Measurements from ENCODE around the gene HSD11B1L. TPM values are rescaled to one million over a fixed set of nuclear protein-coding genes. Genes with fewer than 3 reads are reported as not detected.

Gene HSD11B1L
- total and polyA plus RNA-seq, 2 donors (not counting 3 experiments of a cell fraction or from before 2014, with no cell fraction given) = 4.4 to 9.1 TPM

- no peaks in the 10 kb centered on the region for H3K9me1 ChIP-seq (replicated peaks; ENCODE audit: control insufficient read depth, extremely low read depth, insufficient read depth, low read length)
- FAIRE-seq (no peak), DNase-seq (ENCODE audit: low read depth, low spot score) (no peak)
- peaks cover 48% of the 10 kb centered on the region for H3K79me2 ChIP-seq (ENCODE audit: control insufficient read depth, insufficient read depth, low read length)
- H3K4me3 ChIP-seq (replicated peaks in 1 of 3; ENCODE audit: insufficient read depth in 1 of 3, low read depth in 1 of 3, low read length in 3 of 3) = no peak overlapping the region
- H2AFZ ChIP-seq (ENCODE audit: low read depth, low read length) = no peak overlapping the region
- no peaks in the 10 kb centered on the region for H3K27me3 ChIP-seq (ENCODE audit: control insufficient read depth in 2 of 2, insufficient read depth in 2 of 2, low read length in 2 of 2)
- intact Hi-C loops (cut with micrococcal nuclease) (no loop called here), dilution Hi-C loops (cut with MboI; ENCODE audit: extremely low pct_ligation_motif_present, low sequenced_read_pairs) (no loop called here)
- H4K20me1 ChIP-seq (replicated peaks; ENCODE audit: control insufficient read depth, extremely low read depth, insufficient read depth, low read length) = no peaks in the 10 kb centered on the region
- no peaks in the 10 kb centered on the region for H3K9me3 ChIP-seq (replicated peaks; ENCODE audit: control insufficient read depth, insufficient read depth, low read length)
- BruUV-seq (replicated peaks) = no TSS peak
- no peak for TF ChIP-seq POLR2AphosphoS5 (IDR thresholded peaks at IDR 0.05; ENCODE audit: insufficient read depth, low read depth, low read length)
- no peak for TF ChIP-seq JUN (IDR thresholded peaks at IDR 0.05; ENCODE audit: borderline replicate concordance, insufficient read depth, insufficient read length, low read depth)
- TF ChIP-seq MYC (IDR thresholded peaks at IDR 0.05; ENCODE audit: low read depth, low read length) = no peak
- TF ChIP-seq EZH2 (IDR thresholded peaks at IDR 0.05; ENCODE audit: borderline replicate concordance, low read depth, low read length, severe bottlenecking) = no peak
- no peak for TF ChIP-seq FOS (IDR thresholded peaks at IDR 0.05; ENCODE audit: borderline replicate concordance, insufficient read depth, low read length)
- no peak for TF ChIP-seq POLR2A (IDR thresholded peaks at IDR 0.05; ENCODE audit: low read depth, low read length)
- TF ChIP-seq CTCF (IDR thresholded peaks at IDR 0.05; ENCODE audit: extremely low read depth in 1 of 2, insufficient read depth in 1 of 2, low read depth in 1 of 2, low read length in 2 of 2) = no peak
- no peak for TF ChIP-seq MAX (IDR thresholded peaks at IDR 0.05; ENCODE audit: insufficient read depth, insufficient read length)
- no peak for TF ChIP-seq GATA2 (IDR thresholded peaks at IDR 0.05; ENCODE audit: insufficient read depth, insufficient read length, low read depth, low read length)
- POLR2A ChIA-PET = no interaction called here
- CTCF ChIA-PET = interaction anchor here (1.6 kb wide), 1 partner anchor 25 kb away, joined by 8 read pairs; the partner anchor contains the start of gene RPL36
- H3K27ac ChIP-seq (ENCODE audit: insufficient read depth, low read depth, low read length) = no peak overlapping the region
- H3K36me3 ChIP-seq (ENCODE audit: control insufficient read depth in 2 of 2, extremely low read depth in 1 of 2, insufficient read depth in 2 of 2, low read length in 2 of 2) = peaks cover 3 to 26% of the 10 kb centered on the region in 2 experiments
- H3K4me1 ChIP-seq (ENCODE audit: control insufficient read depth, extremely low read depth, insufficient read depth, low read length) = peaks cover 12% of the 10 kb centered on the region
- H3K4me2 ChIP-seq (ENCODE audit: insufficient read depth, low read length) = no peak overlapping the region
- no peak overlapping the region for H3K9ac ChIP-seq (replicated peaks; ENCODE audit: extremely low read depth, insufficient read depth, low read length)
Measured at GRCh38 chr19:5714816-5715215, 34.0 kb downstream of the HSD11B1L start.

Data from endothelial cell of umbilical vein (primary cell).